Measurements from ENCODE around the gene OGFR.

Gene OGFR

GRCh38 chr20:62814709-62815065 lies 10.1 kb downstream of the OGFR start:
- DNase-seq (ENCODE audit: low read depth in 2 of 2), result no peak

DNA sequence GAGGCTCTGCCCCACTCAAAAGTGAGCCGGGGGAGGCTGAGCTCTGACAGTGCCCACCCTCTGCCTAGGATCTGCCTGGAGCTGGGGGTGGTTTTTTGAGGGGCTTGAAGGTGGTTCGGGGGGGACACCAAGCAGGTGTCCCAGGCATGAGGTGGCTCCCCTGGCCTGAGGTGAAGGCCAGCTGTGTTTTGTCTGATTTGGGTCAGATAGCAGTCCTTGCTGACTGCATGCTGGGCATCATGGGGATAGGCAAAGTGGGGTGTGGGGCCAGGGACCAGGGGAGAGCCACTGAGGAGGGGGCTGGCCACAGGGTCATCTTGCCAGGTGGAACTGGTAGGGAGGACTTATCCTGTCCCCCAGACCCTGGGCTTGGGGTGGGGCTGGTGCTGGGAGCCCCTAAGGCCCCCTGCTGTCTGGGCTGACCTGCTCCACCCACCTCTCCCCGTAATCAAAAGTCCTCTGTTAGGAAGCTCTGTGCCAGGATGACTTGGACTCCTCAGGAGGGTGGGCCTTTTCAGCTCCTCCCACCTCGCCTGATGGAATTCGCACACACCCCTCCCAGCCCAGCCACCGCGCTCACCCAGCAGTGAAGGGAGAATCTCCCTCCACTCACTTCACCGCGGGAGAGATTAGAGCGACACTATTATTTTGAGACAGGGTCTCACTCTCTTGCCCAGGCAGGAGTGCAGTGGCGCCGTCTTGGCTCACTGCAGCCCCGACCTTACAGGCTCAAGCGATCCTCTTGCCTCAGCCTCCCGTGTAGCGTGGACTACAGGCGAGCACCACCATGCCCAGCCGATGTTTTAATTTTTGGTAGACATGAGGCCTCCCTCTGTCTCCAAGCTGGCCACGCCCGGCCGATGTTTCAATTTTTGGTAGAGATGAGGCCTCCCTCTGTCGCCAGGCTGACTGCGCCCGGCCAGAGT lies 10.7 kb downstream of the OGFR start:
- DNase-seq (ENCODE audit: low read depth in 2 of 2), result no peak

DNA sequence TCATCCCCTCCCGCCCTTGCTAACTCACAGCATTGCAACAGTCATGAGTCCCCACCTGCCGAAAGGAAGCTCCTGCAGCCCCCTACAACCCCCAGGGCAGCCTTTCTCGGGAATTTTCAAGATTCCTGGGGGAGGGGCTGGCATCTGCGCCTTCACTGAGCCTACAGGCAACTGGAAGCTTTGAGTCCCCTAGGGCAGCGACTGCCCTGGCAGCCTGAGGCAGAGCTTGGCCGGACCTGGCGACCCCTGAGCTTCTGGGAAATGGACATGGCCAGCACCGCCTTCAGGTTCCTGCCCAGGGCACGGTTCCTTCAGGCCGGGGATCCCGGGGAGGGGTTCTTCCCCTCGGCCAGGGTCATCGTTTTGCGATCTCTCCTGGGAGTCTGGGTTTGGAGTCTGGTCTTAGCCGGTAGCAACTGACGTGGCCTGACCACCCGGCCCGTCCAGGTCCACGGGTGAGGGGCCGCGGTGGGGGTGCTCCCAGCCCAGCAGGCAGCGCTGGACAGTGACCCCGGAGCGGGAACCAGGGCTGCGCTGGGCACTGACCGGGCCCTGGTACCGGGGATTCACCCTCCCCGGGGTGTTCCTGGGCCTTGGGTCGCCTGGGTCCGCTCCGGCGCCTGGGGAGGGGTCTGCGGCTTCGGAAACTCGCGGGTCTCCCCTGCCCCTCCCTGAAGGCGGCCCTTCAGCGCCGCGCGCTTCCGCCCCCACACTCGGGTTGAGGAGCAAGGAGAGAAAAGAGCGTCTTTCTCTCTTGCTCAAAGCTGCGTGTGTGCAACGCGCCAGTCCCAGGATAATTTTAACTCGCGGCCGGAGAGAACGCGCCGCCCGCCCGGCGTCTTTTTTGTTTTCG lies 11.6 kb downstream of the OGFR start:
- no peak for DNase-seq (ENCODE audit: low read depth in 2 of 2)

- DNase-seq (ENCODE audit: low read depth in 2 of 2), result no peak
Observed at GRCh38 chr20:62816884-62817873, 12.5 kb downstream of the OGFR start, which contains the start of gene COL9A3. COL9A3 (plus strand) TSS chr20:62817050; CDS start chr20:62817065, 15 bp downstream.

- DNase-seq (ENCODE audit: low read depth in 2 of 2), result no peak
Observed at GRCh38 chr20:62817975-62818591, 13.4 kb downstream of the OGFR start.

DNA sequence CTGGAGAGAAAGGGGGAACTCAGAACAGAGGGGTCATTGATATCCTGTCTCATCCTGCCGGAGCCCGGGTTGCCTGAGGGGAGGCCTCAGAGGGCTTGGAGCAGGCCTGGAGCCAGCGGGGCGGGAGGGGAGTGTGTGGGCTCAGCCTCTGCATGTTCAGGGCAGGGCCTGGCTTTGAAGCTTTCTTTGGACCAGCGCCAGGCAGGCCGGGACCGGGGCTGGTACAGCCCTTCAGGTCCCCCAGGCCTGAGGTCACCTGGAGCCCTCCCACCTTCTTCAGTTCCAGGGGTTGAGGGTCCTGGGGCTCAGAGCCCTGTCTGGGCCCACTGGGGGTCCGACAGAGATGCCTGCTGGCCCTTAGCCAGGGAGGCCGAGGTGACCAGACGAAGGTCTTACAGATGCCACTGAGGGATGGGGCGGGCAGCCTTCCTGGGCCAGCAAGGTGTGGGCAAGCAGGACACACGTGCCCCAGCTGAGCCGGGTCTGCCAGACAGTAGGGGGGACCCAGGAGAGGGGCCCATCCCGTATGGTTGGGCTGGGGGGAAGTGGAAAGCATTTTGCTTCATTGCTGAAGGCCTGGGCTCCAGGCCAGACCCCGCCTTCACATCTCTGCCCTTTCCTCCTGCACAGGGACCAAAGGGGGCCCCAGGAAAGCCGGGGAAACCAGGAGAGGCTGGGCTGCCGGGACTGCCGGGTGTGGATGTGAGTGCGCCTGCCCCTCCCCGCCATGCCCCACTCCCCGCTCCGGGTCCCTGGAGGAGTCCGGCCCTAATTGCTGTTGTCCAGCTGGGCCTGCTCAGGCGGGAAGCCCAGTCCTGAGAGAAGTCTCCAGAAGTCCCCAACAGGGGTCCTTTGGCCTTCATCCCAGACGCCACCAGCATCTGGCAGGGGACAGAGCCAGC lies 14.2 kb downstream of the OGFR start:
- no peak for DNase-seq (ENCODE audit: low read depth in 2 of 2)

DNA sequence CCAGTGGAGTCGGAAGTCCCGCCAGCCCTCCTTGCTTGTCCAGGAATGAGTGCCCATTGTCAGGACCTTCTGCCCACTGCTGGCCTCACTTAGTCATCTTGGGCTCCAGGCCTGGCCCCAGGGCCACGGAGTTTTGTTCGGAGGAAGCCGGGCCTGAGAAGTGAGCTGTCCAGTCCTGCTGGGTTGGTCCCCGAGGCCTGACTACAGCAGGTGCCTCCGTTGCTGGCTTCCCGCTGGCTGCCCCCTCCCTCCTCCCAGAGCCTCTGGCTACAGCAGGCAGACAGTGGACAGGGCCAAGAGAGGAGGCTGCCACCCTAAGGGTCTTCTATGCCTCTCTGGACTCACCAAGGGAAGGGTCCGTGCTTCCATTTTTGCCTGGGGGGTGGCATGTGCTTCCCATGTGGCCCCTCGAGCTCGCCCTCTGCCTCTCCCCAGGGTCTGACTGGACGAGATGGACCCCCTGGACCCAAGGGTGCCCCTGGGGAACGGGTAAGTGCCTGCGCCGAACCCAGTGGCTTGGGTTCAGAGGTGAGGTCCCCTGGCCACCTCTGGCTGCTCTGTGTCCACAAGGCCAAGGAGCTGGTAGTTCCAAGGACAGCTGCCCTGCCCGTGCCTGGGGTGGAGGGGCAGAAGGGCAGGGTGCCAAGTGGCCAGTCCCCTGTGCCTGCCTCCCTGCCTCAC lies 15.0 kb downstream of the OGFR start:
- DNase-seq (ENCODE audit: low read depth in 2 of 2), result no peak

DNA sequence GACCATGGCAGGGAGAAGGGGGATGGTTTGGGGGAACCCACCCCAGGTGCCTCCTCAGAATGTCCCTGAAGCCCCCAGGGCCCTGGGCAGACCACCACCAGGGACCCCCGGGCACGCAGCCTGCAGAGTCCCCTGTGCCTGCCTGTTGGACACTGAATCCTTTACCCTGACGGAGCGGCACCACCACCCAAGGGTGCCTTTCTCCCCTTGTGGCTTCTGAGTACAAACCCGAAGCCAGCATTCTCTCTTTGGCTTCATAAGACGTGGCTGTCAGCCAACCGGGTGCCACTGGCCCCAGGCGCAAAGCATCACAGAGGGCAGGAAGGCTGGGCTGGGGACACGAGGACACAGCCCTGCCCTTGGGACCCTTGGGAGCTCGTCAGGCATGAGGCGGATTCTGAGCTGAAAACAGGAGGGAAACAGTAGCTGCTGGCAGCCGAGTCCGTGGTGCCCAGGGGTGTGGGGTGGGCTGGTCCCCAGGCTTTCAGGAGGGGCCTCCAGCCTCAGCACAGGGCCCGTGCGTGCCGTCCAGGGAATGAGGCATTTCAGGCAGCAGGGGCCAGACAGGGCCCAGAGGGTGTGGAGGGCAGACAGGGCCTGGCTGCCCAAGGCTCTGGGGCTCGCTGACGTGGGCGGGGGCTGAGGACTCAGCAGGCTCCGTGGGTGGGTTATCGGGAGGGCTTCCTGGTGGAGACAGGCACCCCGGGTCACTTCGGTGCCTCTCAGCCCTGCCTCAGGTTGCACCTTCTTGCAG lies 15.8 kb downstream of the OGFR start:
- DNase-seq (ENCODE audit: low read depth in 2 of 2), result no peak

DNA sequence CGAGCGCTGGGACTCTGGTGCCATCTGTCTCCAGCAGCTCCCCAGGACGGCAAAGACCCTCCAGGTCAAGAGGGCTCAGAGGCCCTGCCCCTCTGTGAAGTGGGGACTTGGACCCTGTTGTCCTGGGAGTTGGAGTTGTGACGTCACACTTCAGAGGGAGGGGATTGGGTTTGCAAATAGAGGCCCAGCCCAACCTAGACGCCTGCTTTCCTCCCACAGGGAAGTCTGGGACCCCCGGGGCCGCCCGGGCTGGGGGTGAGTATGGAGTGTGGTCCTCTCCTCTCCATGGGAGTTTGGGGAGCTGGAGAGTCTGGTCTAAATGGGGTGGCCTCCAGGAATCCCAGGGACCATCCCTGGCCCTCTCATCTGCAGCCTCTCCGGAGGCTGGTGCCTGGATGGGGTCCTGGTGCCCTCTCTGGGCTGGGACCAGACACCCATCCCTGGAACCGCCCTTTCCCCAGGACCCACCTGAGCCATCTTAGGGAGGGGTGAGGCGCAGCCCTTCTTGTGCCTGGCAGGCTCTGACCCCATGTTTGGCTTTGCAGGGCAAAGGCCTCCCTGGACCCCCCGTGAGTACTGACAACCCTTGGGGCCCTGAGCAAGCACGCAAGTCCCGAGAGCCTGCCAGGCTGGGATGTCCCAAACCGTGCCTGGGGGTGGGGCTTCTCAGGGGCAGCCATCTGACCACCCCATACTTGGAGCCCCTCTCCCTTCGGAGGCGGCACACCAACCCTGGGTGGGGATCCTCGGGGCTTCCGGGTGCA lies 16.5 kb downstream of the OGFR start:
- no peak for DNase-seq (ENCODE audit: low read depth in 2 of 2)

DNA sequence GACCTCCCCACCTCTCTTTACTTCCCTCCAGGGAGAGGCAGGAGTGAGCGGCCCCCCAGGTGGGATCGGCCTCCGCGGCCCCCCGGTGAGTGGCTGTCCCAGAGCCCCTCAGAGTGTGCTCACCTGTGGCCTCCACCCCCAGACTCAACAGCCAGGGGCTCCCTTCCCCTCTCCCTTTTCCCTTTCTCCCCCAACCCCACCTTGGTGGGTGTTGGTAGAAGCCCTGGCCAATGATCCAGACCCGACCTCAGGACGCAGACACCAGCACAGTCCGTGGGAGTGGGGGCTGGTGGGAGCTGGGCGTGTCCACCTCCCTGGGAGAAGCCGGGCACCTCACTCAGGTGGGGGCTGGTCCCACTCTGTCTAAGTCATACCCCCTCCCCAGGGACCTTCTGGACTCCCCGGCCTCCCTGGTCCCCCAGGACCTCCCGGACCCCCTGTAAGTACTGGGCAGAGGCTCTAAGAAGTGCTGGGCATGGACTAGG lies 17.1 kb downstream of the OGFR start:
- no peak for DNase-seq (ENCODE audit: low read depth in 2 of 2)

- no peak for DNase-seq (ENCODE audit: low read depth in 2 of 2)
Observed at GRCh38 chr20:62822239-62822787, 17.7 kb downstream of the OGFR start.

DNA sequence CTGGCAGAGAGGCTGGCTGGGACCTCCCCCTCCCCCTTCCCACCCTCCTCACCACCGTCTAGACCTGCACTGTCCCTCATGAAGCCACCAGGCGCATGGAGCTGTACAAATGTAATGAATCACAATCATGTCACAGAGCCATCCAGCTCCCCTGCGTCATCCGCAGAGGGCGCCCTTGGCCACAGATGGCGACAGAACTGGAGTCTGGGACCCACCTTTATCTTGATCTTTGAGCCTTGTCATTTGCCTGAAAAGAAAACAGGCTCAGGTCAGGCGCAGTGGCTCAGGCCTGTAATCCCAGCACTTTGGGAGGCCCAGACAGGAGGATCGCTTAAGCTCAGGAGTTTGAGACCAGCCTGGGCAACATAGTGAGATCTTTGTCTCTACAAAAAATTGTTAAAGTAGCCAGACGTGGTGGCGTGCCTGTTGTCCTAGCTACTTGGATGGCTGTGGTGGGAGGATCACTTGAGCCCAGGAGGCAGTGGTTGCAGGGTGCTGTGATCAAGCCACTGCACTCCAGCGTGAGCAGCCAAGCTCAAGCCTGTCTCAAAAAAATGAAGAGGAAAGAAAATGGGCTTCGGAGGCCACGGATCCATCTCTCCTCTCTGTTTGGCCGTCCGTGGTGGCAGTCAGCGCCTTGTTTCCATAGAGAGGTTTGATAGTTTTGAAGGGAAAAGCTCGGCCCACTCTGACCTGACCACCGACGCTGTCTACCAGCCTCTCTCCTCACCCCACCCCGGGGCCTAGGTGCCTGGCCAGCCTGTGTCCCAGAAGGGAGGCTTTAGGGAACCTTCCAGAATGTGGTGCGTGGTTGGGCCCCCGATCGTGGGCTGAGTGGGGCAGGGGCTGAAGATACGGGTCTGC lies 18.4 kb downstream of the OGFR start:
- peak; percentile 31 to 48 for DNase-seq (ENCODE audit: low read depth in 2 of 2)

- DNase-seq (ENCODE audit: low read depth in 2 of 2), result no peak
Observed at GRCh38 chr20:62823688-62824475, 19.2 kb downstream of the OGFR start.

DNA sequence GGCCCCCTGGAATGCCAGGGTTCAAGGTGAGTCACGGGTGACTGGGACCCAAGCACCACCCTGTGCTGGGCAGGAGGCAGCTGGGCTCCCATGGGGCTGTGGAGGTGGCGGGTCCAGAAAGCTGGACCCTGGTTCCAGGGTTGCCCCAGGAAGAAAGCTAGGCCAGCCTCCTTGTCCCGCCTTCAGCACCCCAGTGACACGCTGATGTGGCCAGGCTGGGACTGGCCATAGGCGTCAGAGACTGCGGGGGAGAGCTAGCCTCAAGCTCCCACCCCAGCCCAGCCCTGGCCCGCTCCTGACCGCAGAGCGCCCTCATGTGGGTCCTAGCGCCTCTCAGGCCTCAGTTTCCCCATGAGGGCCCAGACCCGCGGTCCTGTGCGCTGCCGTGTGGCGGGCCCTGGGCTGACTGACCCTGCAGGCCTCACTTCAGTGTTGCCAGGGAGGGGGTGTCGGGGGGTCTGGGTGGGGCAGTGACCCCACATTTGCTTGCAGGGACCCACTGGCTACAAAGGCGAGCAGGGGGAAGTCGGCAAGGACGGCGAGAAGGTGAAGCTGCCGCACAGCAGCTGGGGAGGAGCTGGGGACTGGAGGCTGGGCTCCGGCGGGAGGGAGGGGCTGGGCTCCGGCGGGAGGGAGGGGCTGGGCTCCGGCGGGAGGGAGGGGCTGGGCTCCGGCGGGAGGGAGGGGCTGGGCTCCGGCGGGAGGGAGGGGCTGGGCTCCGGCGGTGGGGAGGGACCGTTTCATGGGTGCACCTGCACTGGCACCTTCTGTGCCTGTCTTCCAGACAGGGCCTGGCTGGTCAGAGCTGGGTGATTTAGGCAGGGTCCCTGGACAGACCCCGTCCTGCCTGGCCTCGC lies 20.1 kb downstream of the OGFR start:
- DNase-seq (ENCODE audit: low read depth in 2 of 2), result no peak

Measured in stimulated activated CD4-positive, alpha-beta T cell treated with anti-CD3 and anti-CD28 coated beads, Interleukin-15, amount 100 ng/mL, for 48 hours (primary cell).